Stimulated activated CD8-positive, alpha-beta memory T cell treated with anti-CD3 and anti-CD28 coated beads, Interleukin-2, amount 100 ng/mL, for 48 hours (primary cell): ENCODE results near the gene AXIN1.
"Not testable (repeated sequence)": the region's sequence is repeated elsewhere in the genome, so short reads cannot be mapped to it uniquely, and the experiment has no call there.

ENCODE experiments used
- DNase-seq, 2 donors: peaks; one replicate each; pipeline ENCODE4 v3.0.0-alpha.2; 2020; ENCODE audit warnings: low read depth in 2 of 2

AXIN1 gene

GRCh38 chr16:268141-269053, 84.1 kb downstream of the AXIN1 start:
- no peak for DNase-seq

GRCh38 chr16:267562-267961, 85.0 kb downstream of the AXIN1 start:
- DNase-seq, result not testable (repeated sequence)

- no peak for DNase-seq
These were observed 86.0 kb downstream of the AXIN1 start for GRCh38 chr16:266258-267164.

GRCh38 chr16:265711-266110, 86.8 kb downstream of the AXIN1 start:
- no peak for DNase-seq

- no peak for DNase-seq
These were observed 87.5 kb downstream of the AXIN1 start for GRCh38 chr16:265002-265529.

GRCh38 chr16:264440-264951, 88.0 kb downstream of the AXIN1 start:
- no peak for DNase-seq

GRCh38 chr16:263944-264343, 88.6 kb downstream of the AXIN1 start:
- no peak for DNase-seq

GRCh38 chr16:263182-263774, 89.2 kb downstream of the AXIN1 start:
- no peak for DNase-seq

- no peak for DNase-seq
These were observed 90.3 kb downstream of the AXIN1 start for GRCh38 chr16:262121-262745.

- DNase-seq, result no peak
These were observed 91.4 kb downstream of the AXIN1 start for GRCh38 chr16:261031-261691.

GRCh38 chr16:260326-260725, 92.2 kb downstream of the AXIN1 start:
- DNase-seq, result no peak

GRCh38 chr16:259814-260253, 92.7 kb downstream of the AXIN1 start:
- no peak for DNase-seq

GRCh38 chr16:259226-259625, 93.3 kb downstream of the AXIN1 start:
- DNase-seq, result no peak

- DNase-seq, result not testable (repeated sequence)
These were observed 94.4 kb downstream of the AXIN1 start for GRCh38 chr16:258091-258490.

GRCh38 chr16:255183-255582, 97.3 kb downstream of the AXIN1 start:
- DNase-seq, result no peak

GRCh38 chr16:254461-254860, 98.1 kb downstream of the AXIN1 start:
- no peak for DNase-seq

- no peak for DNase-seq
These were observed 98.7 kb downstream of the AXIN1 start for GRCh38 chr16:253833-254232.

- peak in 1 of 2 donors; percentile 14 for DNase-seq
These were observed 99.9 kb downstream of the AXIN1 start for GRCh38 chr16:252366-253337.

- no peak for DNase-seq
These were observed 103.1 kb downstream of the AXIN1 start for GRCh38 chr16:249431-249830.
